ENCODE results near the gene FTSJ3.
"Not testable (repeated sequence)": the region's sequence is repeated elsewhere in the genome, so short reads cannot be mapped to it uniquely, and the experiment has no call there.

- not testable (repeated sequence) for TF ChIP-seq POLR2A (IDR thresholded peaks at IDR 0.05; ENCODE audit: low read length); GATA1 (IDR thresholded peaks at IDR 0.05; ENCODE audit: low read depth, low read length)
Observed at GRCh38 chr17:63874693-63875092, 47.2 kb upstream of the FTSJ3 start.

Measured in erythroblast (primary cell).